HUES48 (cell line): ENCODE results near the gene PARD3.

Experiments
- H3K27ac ChIP-seq: one replicate; pipeline ENCODE4 v1.7.0; 2013; ENCODE audit warnings: low read depth, low read length, inconsistent platforms
- H3K27me3 ChIP-seq: 2 replicates; pipeline ENCODE4 v1.6.1; 2013; ENCODE audit warnings: mild to moderate bottlenecking, low read length; ENCODE audit not compliant: control insufficient read depth, insufficient read depth
- H3K36me3 ChIP-seq: 2 replicates; pipeline ENCODE4 v1.6.1; 2013; ENCODE audit warnings: low read length; ENCODE audit not compliant: control insufficient read depth, insufficient read depth
- H3K4me1 ChIP-seq: 2 replicates; pipeline ENCODE4 v1.6.1; 2013; ENCODE audit warnings: mild to moderate bottlenecking, low read length; ENCODE audit not compliant: control insufficient read depth, insufficient read depth
- H3K4me3 ChIP-seq: 2 replicates; pipeline ENCODE4 v1.5.1; 2013; ENCODE audit warnings: mild to moderate bottlenecking, low read depth, low read length
- H3K9ac ChIP-seq: 2 replicates; pipeline ENCODE4 v1.6.1; 2013; ENCODE audit warnings: mild to moderate bottlenecking, low read depth, low read length, moderate library complexity
- H3K9me3 ChIP-seq: 2 replicates; pipeline ENCODE4 v1.6.1; 2013; ENCODE audit warnings: low read length; ENCODE audit not compliant: control insufficient read depth, insufficient read depth

Gene PARD3

GRCh38 chr10:34229917-34230316, 585.2 kb downstream of the PARD3 start:
- H3K36me3 ChIP-seq, result no peaks in the 10 kb centered on the region
- H3K9me3 ChIP-seq, result no peaks in the 10 kb centered on the region
- H3K27me3 ChIP-seq, result no peaks in the 10 kb centered on the region
- no peak overlapping the region for H3K27ac ChIP-seq
- no peak overlapping the region for H3K9ac ChIP-seq
- H3K4me3 ChIP-seq, result no peak overlapping the region
- peaks cover 1% of the 10 kb centered on the region; the same call in 1 of the 2 replicates for H3K4me1 ChIP-seq

GRCh38 chr10:34228066-34228465, 587.0 kb downstream of the PARD3 start:
- H3K27ac ChIP-seq, result no peak overlapping the region
- no peaks in the 10 kb centered on the region for H3K27me3 ChIP-seq
- H3K4me3 ChIP-seq, result no peak overlapping the region
- no peaks in the 10 kb centered on the region for H3K4me1 ChIP-seq
- H3K9ac ChIP-seq, result no peak overlapping the region
- H3K36me3 ChIP-seq, result no peaks in the 10 kb centered on the region
- H3K9me3 ChIP-seq, result no peaks in the 10 kb centered on the region

GRCh38 chr10:34224639-34225038, 590.5 kb downstream of the PARD3 start:
- Histone ChIP-seq H3K4me1 (peaks cover 1% of the 10 kb centered on the region; the same call in 1 of the 2 replicates), H3K9me3 (no peaks in the 10 kb centered on the region), H3K9ac (no peak overlapping the region), H3K36me3 (no peaks in the 10 kb centered on the region), H3K27me3 (no peaks in the 10 kb centered on the region), H3K27ac (no peak overlapping the region), H3K4me3 (no peak overlapping the region)

- H3K27me3 ChIP-seq, result no peaks in the 10 kb centered on the region
- H3K9ac ChIP-seq, result no peak overlapping the region
- H3K4me1 ChIP-seq, result peaks cover 6% of the 10 kb centered on the region; the same call in 1 of the 2 replicates
- no peak overlapping the region for H3K27ac ChIP-seq
- H3K9me3 ChIP-seq, result no peaks in the 10 kb centered on the region
- H3K4me3 ChIP-seq, result no peak overlapping the region
- H3K36me3 ChIP-seq, result no peaks in the 10 kb centered on the region
Observed at GRCh38 chr10:34223658-34224057, 591.4 kb downstream of the PARD3 start.

GRCh38 chr10:34222359-34222758, 592.7 kb downstream of the PARD3 start:
- peaks cover 6% of the 10 kb centered on the region; the same call in 1 of the 2 replicates for H3K4me1 ChIP-seq
- no peaks in the 10 kb centered on the region for H3K36me3 ChIP-seq
- H3K27ac ChIP-seq, result no peak overlapping the region
- H3K9me3 ChIP-seq, result no peaks in the 10 kb centered on the region
- H3K9ac ChIP-seq, result no peak overlapping the region
- H3K27me3 ChIP-seq, result no peaks in the 10 kb centered on the region
- H3K4me3 ChIP-seq, result no peak overlapping the region

- H3K4me1 ChIP-seq, result peaks cover 6% of the 10 kb centered on the region; the same call in 1 of the 2 replicates
- H3K27me3 ChIP-seq, result no peaks in the 10 kb centered on the region
- no peak overlapping the region for H3K27ac ChIP-seq
Observed at GRCh38 chr10:34219753-34220548, 595.1 kb downstream of the PARD3 start.

GRCh38 chr10:34217524-34217923, 597.6 kb downstream of the PARD3 start:
- no peak overlapping the region for H3K4me3 ChIP-seq
- H3K9me3 ChIP-seq, result no peaks in the 10 kb centered on the region
- no peaks in the 10 kb centered on the region for H3K27me3 ChIP-seq
- H3K4me1 ChIP-seq, result peaks cover 6% of the 10 kb centered on the region; the same call in 1 of the 2 replicates
- no peaks in the 10 kb centered on the region for H3K36me3 ChIP-seq
- H3K9ac ChIP-seq, result no peak overlapping the region
- no peak overlapping the region for H3K27ac ChIP-seq

More at GRCh38 chr10:34219753-34220548, 595.1 kb downstream of the PARD3 start:
- Histone ChIP-seq H3K36me3 (no peaks in the 10 kb centered on the region), H3K4me3 (no peak overlapping the region), H3K9me3 (no peaks in the 10 kb centered on the region), H3K9ac (no peak overlapping the region)

- Histone ChIP-seq H3K27me3 (no peaks in the 10 kb centered on the region), H3K4me3 (no peak overlapping the region), H3K9me3 (no peaks in the 10 kb centered on the region), H3K36me3 (no peaks in the 10 kb centered on the region), H3K27ac (no peak overlapping the region), H3K4me1 (peaks cover 6% of the 10 kb centered on the region; the same call in 1 of the 2 replicates), H3K9ac (no peak overlapping the region)
Observed at GRCh38 chr10:34216348-34216945, 598.6 kb downstream of the PARD3 start.

GRCh38 chr10:34213805-34214197, 601.3 kb downstream of the PARD3 start:
- Histone ChIP-seq H3K4me1 (no peaks in the 10 kb centered on the region), H3K4me3 (no peak overlapping the region), H3K9me3 (no peaks in the 10 kb centered on the region), H3K36me3 (no peaks in the 10 kb centered on the region), H3K27me3 (no peaks in the 10 kb centered on the region), H3K9ac (no peak overlapping the region), H3K27ac (no peak overlapping the region)

- no peaks in the 10 kb centered on the region for H3K36me3 ChIP-seq
- H3K27ac ChIP-seq, result no peak overlapping the region
- H3K4me3 ChIP-seq, result no peak overlapping the region
- no peaks in the 10 kb centered on the region for H3K9me3 ChIP-seq
- H3K27me3 ChIP-seq, result no peaks in the 10 kb centered on the region
- no peak overlapping the region for H3K9ac ChIP-seq
- no peaks in the 10 kb centered on the region for H3K4me1 ChIP-seq
Observed at GRCh38 chr10:34213193-34213804, 601.8 kb downstream of the PARD3 start.

GRCh38 chr10:34207343-34207742, 607.8 kb downstream of the PARD3 start:
- no peaks in the 10 kb centered on the region for H3K27me3 ChIP-seq
- no peaks in the 10 kb centered on the region for H3K9me3 ChIP-seq
- H3K36me3 ChIP-seq, result no peaks in the 10 kb centered on the region
- H3K4me1 ChIP-seq, result peaks cover 6% of the 10 kb centered on the region; the same call in 1 of the 2 replicates
- H3K27ac ChIP-seq, result no peak overlapping the region
- no peak overlapping the region for H3K4me3 ChIP-seq
- H3K9ac ChIP-seq, result no peak overlapping the region
